Ascending aorta (tissue), 2 donors: Measurements from ENCODE around the gene SLC25A28. TPM values are rescaled to one million over a fixed set of nuclear protein-coding genes. Genes with fewer than 3 reads are reported as not detected.

Experiments used
- DNase-seq, 2 donors: peaks; one replicate each; pipeline ENCODE4 v3.0.0-alpha.2; 2019; ENCODE audit warnings: low spot score in 2 of 2
- H3K27ac ChIP-seq, 2 donors: fragments of 200-600 bp; sonication (generic); one replicate each; pipeline ENCODE4 v1.5.1; 2016 to 2017; ENCODE audit warnings: mild to moderate bottlenecking in 1 of 2
- H3K27me3 ChIP-seq: fragments of 200-600 bp; sonication (generic); one replicate; pipeline ENCODE4 v1.5.1; 2017
- H3K36me3 ChIP-seq, 2 donors: fragments of 200-600 bp; sonication (generic); one replicate each; pipeline ENCODE4 v1.5.1; 2016
- H3K4me1 ChIP-seq, 2 donors: fragments of 200-600 bp; sonication (generic); one replicate each; pipeline ENCODE4 v1.5.1; 2016 to 2017; ENCODE audit warnings: mild to moderate bottlenecking in 1 of 2
- H3K4me3 ChIP-seq, 2 donors: fragments of 200-600 bp; sonication (generic); one replicate each; pipeline ENCODE4 v1.5.1; 2016 to 2017; ENCODE audit warnings: mild to moderate bottlenecking in 1 of 2
- H3K9me3 ChIP-seq, 2 donors: fragments of 200-600 bp; sonication (generic); one replicate each; pipeline ENCODE4 v1.5.1; 2016
- intact Hi-C: fragments of 100-400 bp; cut with DNase I; formaldehyde crosslinking; loops from one replicate; pipeline ENCODE4 v1.15.1; 2023
- total RNA-seq: library from RNA; depleted of rRNA; stranded (reverse); fragments of >200 nt; gene quantifications from one replicate; pipeline ENCODE4 v1.1.0, GENCODE V29; 2016
- TF ChIP-seq, protein P1 (sequence below), 3 experiments: fragments of 200-600 bp in 2 of 3; fragments of 450-650 bp in 1 of 3; sonication (generic) in 2 of 3; IDR thresholded peaks; one replicate each; pipeline ENCODE4 v1.5.1; 2016 to 2019; ENCODE audit warnings: antibody characterized with exemption in 3 of 3, mild to moderate bottlenecking in 1 of 3, moderate library complexity in 1 of 3

Gene SLC25A28
- total RNA-seq, 1 donor from 2014 or later = 25.2 TPM

GRCh38 chr10:99659868-99660366 is 39.7 kb upstream of the SLC25A28 start:
- Histone ChIP-seq H3K27ac (no peak overlapping the region), H3K36me3 (no peaks in the 10 kb centered on the region)
- intact Hi-C loops = loop anchor here (1.0 kb wide), 3 partner anchors 39 to 230 kb away; partner anchors contain the start of genes COX15, CUTC and GOT1

GRCh38 chr10:99659031-99659867 is 39.0 kb upstream of the SLC25A28 start, which contains the start of gene ENTPD7:
Gene ENTPD7 (plus strand): TSS chr10:99659509. CDS start chr10:99659957, 448 bp downstream.
- Histone ChIP-seq H3K9me3 (no peaks in the 10 kb centered on the region), H3K36me3 (no peaks in the 10 kb centered on the region), H3K27me3 (no peaks in the 10 kb centered on the region), H3K27ac (no peak within 1 kb of the TSS), H3K4me3 (peak within 1 kb of the TSS; percentile 71 to 84), H3K4me1 (peaks cover 0 to 7% of the 10 kb centered on the region in 2 donors)
- intact Hi-C loops = loop anchor here (1.0 kb wide), 3 partner anchors 38 to 229 kb away; partner anchors contain the start of genes COX15, CUTC and GOT1
- peak; percentile 79 to 95 for DNase-seq
- TF ChIP-seq, protein P1, sequence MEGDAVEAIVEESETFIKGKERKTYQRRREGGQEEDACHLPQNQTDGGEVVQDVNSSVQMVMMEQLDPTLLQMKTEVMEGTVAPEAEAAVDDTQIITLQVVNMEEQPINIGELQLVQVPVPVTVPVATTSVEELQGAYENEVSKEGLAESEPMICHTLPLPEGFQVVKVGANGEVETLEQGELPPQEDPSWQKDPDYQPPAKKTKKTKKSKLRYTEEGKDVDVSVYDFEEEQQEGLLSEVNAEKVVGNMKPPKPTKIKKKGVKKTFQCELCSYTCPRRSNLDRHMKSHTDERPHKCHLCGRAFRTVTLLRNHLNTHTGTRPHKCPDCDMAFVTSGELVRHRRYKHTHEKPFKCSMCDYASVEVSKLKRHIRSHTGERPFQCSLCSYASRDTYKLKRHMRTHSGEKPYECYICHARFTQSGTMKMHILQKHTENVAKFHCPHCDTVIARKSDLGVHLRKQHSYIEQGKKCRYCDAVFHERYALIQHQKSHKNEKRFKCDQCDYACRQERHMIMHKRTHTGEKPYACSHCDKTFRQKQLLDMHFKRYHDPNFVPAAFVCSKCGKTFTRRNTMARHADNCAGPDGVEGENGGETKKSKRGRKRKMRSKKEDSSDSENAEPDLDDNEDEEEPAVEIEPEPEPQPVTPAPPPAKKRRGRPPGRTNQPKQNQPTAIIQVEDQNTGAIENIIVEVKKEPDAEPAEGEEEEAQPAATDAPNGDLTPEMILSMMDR (IDR thresholded peaks at IDR 0.05) = peak; percentile 18 to 45 (median 39)

More at GRCh38 chr10:99659868-99660366, 39.7 kb upstream of the SLC25A28 start:
- Histone ChIP-seq H3K9me3 (no peaks in the 10 kb centered on the region), H3K4me3 (peak overlapping the region; percentile 71 to 84), H3K4me1 (peaks cover 0 to 7% of the 10 kb centered on the region in 2 donors), H3K27me3 (no peaks in the 10 kb centered on the region)
- no peak for DNase-seq
- TF ChIP-seq, protein P1 (IDR thresholded peaks at IDR 0.05) = no peak

GRCh38 chr10:99658622-99659030 is 38.4 kb upstream of the SLC25A28 start:
- H3K4me3 ChIP-seq = peak overlapping the region; percentile 71 to 84
- TF ChIP-seq, protein P1 (IDR thresholded peaks at IDR 0.05) = no peak
- intact Hi-C loops = loop anchor here (1.0 kb wide), 3 partner anchors 37 to 228 kb away; partner anchors contain the start of genes COX15, CUTC and GOT1
- DNase-seq = peak in 1 of 2 donors; percentile 81
- H3K9me3 ChIP-seq = no peaks in the 10 kb centered on the region
- no peaks in the 10 kb centered on the region for H3K36me3 ChIP-seq
- no peak overlapping the region for H3K27ac ChIP-seq
- no peaks in the 10 kb centered on the region for H3K27me3 ChIP-seq
- H3K4me1 ChIP-seq = peaks cover 0 to 7% of the 10 kb centered on the region in 2 donors

GRCh38 chr10:99656199-99657064 is 36.2 kb upstream of the SLC25A28 start:
- H3K4me1 ChIP-seq = peaks cover 0 to 7% of the 10 kb centered on the region in 2 donors
- no peak overlapping the region for H3K27ac ChIP-seq
- no peaks in the 10 kb centered on the region for H3K36me3 ChIP-seq
- no peaks in the 10 kb centered on the region for H3K27me3 ChIP-seq
- DNase-seq = no peak
- no peak overlapping the region for H3K4me3 ChIP-seq
- intact Hi-C loops = no loop called here
- TF ChIP-seq, protein P1 (IDR thresholded peaks at IDR 0.05) = no peak
- H3K9me3 ChIP-seq = no peaks in the 10 kb centered on the region
